OCI-M2 (cell line): Measurements from ENCODE around the gene KLF9.

Experiments
- DNase-seq: peaks from one replicate; lab custom pipeline; 2025; ENCODE audit not compliant: unreplicated experiment; lab: John Stamatoyannopoulos, UW

KLF9 gene

GRCh38 chr9:70367305-70367930, 47.0 kb downstream of the KLF9 start:
- no peak for DNase-seq

GRCh38 chr9:70363760-70364159, 50.7 kb downstream of the KLF9 start:
- DNase-seq, result no peak

- DNase-seq, result no peak
These were observed 51.5 kb downstream of the KLF9 start for GRCh38 chr9:70362952-70363351.

- DNase-seq, result no peak
These were observed 58.7 kb downstream of the KLF9 start for GRCh38 chr9:70355801-70356200.

- DNase-seq, result no peak
These were observed 61.7 kb downstream of the KLF9 start for GRCh38 chr9:70352802-70353201.

GRCh38 chr9:70352356-70352755, 62.1 kb downstream of the KLF9 start:
- DNase-seq, result no peak

GRCh38 chr9:70347046-70347445, 67.4 kb downstream of the KLF9 start:
- no peak for DNase-seq

- DNase-seq, result no peak
These were observed 73.9 kb downstream of the KLF9 start for GRCh38 chr9:70340572-70340971.
